Endothelial cell of umbilical vein (primary cell): ENCODE measurements around the gene RBMS1. TPM values are rescaled to one million over a fixed set of nuclear protein-coding genes. Genes with fewer than 3 reads are reported as not detected.

Experiments
- BruUV-seq: library from RNA; stranded (reverse); fragments of 400-500 nt; replicated peaks from 2 replicates; lab custom pipeline; 2021; lab: Mats Ljungman, UMichigan
- CTCF ChIA-PET: fragments of 300-600, 350-600 bp; sonication (Branson Sonifier 250); formaldehyde crosslinking; loops from one replicate; lab custom pipeline; 2021; ENCODE audit warnings: antibody characterized with exemption, inconsistent platforms; lab: Charles Lee
- POLR2A ChIA-PET: fragments of 300-600, 350-600 bp; sonication (Branson Sonifier 250); formaldehyde crosslinking; loops from one replicate; lab custom pipeline; 2021; ENCODE audit warnings: antibody characterized with exemption, inconsistent platforms; lab: Charles Lee
- DNase-seq: peaks from one replicate; pipeline ENCODE4 v3.0.0-alpha.2; 2011; ENCODE audit warnings: low read depth, low spot score
- FAIRE-seq: peaks from 2 replicates; lab custom pipeline; 2011; peaks lifted over from hg19 to GRCh38; lab: Jason Lieb, UNC
- H2AFZ ChIP-seq: 2 replicates; pipeline ENCODE4 v1.6.0; 2012; ENCODE audit warnings: low read depth, low read length, control low read depth, inconsistent platforms
- H3K27ac ChIP-seq: 2 replicates; pipeline ENCODE4 v1.5.1; 2011; ENCODE audit warnings: low read depth, mild to moderate bottlenecking, control low read depth, low read length, moderate library complexity; ENCODE audit not compliant: insufficient read depth
- H3K27me3 ChIP-seq, 2 experiments: 2 replicates each; pipeline versions ENCODE4 v1.6.0 to v1.6.1; 2011; ENCODE audit warnings: low read length in 2 of 2, mixed read lengths in 1 of 2; ENCODE audit not compliant: control insufficient read depth in 2 of 2, insufficient read depth in 2 of 2
- H3K36me3 ChIP-seq, 2 experiments: 2 replicates in 1 of 2; 3 replicates in 1 of 2; pipeline ENCODE4 v1.5.1; 2011; ENCODE audit warnings: low read length in 2 of 2, mild to moderate bottlenecking in 1 of 2, moderate library complexity in 1 of 2; ENCODE audit not compliant: control insufficient read depth in 2 of 2, insufficient read depth in 2 of 2; ENCODE audit errors: extremely low read depth in 1 of 2
- H3K4me1 ChIP-seq: 3 replicates; pipeline ENCODE4 v1.5.1; 2011; ENCODE audit warnings: mild to moderate bottlenecking, low read length; ENCODE audit not compliant: control insufficient read depth, insufficient read depth; ENCODE audit errors: extremely low read depth
- H3K4me2 ChIP-seq: 2 replicates; pipeline ENCODE4 v1.6.1; 2011; ENCODE audit warnings: low read length, control low read depth, mixed read lengths; ENCODE audit not compliant: insufficient read depth
- H3K4me3 ChIP-seq, 3 experiments: fragments of 200-600 bp in 1 of 3; sonication (generic), shearing (Covaris generic) in 1 of 3; replicated peaks in 1 of 3; 2 replicates each; pipeline ENCODE4 v1.5.1; 2011 to 2016; ENCODE audit warnings: control low read depth in 3 of 3, low read length in 3 of 3, mild to moderate bottlenecking in 2 of 3, inconsistent platforms in 1 of 3, low read depth in 1 of 3, moderate library complexity in 1 of 3; ENCODE audit not compliant: insufficient read depth in 1 of 3
- H3K79me2 ChIP-seq: 2 replicates; pipeline ENCODE4 v1.6.0; 2012; ENCODE audit warnings: low read length, inconsistent platforms; ENCODE audit not compliant: control insufficient read depth, insufficient read depth
- H3K9ac ChIP-seq: replicated peaks from 2 replicates; pipeline ENCODE3; 2011; ENCODE audit warnings: low read length, control low read depth; ENCODE audit not compliant: insufficient read depth; ENCODE audit errors: extremely low read depth
- H3K9me1 ChIP-seq: replicated peaks from 3 replicates; pipeline ENCODE4 v1.6.0; 2011; ENCODE audit warnings: mild to moderate bottlenecking, low read length; ENCODE audit not compliant: control insufficient read depth, insufficient read depth; ENCODE audit errors: extremely low read depth
- H3K9me3 ChIP-seq: replicated peaks from 2 replicates; pipeline ENCODE4 v1.5.1; 2012; ENCODE audit warnings: low read length, inconsistent platforms; ENCODE audit not compliant: control insufficient read depth, insufficient read depth
- H4K20me1 ChIP-seq: replicated peaks from 2 replicates; pipeline ENCODE3; 2011; ENCODE audit warnings: mild to moderate bottlenecking, low read length; ENCODE audit not compliant: control insufficient read depth, insufficient read depth; ENCODE audit errors: extremely low read depth
- CTCF ChIP-seq, 2 donors: IDR thresholded peaks; 1 replicate in 1 of 2; 2 replicates in 1 of 2; pipeline ENCODE4 v1.5.1; 2011; ENCODE audit warnings: low read length in 2 of 2, mild to moderate bottlenecking in 2 of 2, moderate library complexity in 2 of 2, control low read depth in 1 of 2, inconsistent platforms in 1 of 2, low read depth in 1 of 2; ENCODE audit not compliant: insufficient read depth in 1 of 2; ENCODE audit errors: extremely low read depth in 1 of 2
- EZH2 ChIP-seq: IDR thresholded peaks from 2 replicates; pipeline ENCODE4 v1.6.1; 2012; ENCODE audit warnings: borderline replicate concordance, low read depth, mild to moderate bottlenecking, moderate library complexity, low read length, inconsistent platforms; ENCODE audit not compliant: severe bottlenecking
- FOS ChIP-seq: IDR thresholded peaks from 2 replicates; pipeline ENCODE4 v1.6.1; 2011; ENCODE audit warnings: mild to moderate bottlenecking, low read length, moderate library complexity, borderline replicate concordance; ENCODE audit not compliant: insufficient read depth
- GATA2 ChIP-seq: IDR thresholded peaks from 2 replicates; pipeline ENCODE4 v1.7.0; 2011; ENCODE audit warnings: low read depth, mild to moderate bottlenecking, moderate library complexity, mixed read lengths, low read length; ENCODE audit not compliant: insufficient read length, insufficient read depth
- JUN ChIP-seq: IDR thresholded peaks from 2 replicates; pipeline ENCODE4 v1.6.1; 2011; ENCODE audit warnings: borderline replicate concordance, low read depth; ENCODE audit not compliant: insufficient read length, insufficient read depth
- MAX ChIP-seq: IDR thresholded peaks from 2 replicates; pipeline ENCODE4 v1.6.1; 2011; ENCODE audit not compliant: insufficient read depth, insufficient read length
- MYC ChIP-seq: IDR thresholded peaks from one replicate; pipeline ENCODE4 v1.6.1; 2011; ENCODE audit warnings: mild to moderate bottlenecking, low read depth, low read length
- POLR2A ChIP-seq: IDR thresholded peaks from 2 replicates; pipeline ENCODE4 v1.6.1; 2012; ENCODE audit warnings: low read depth, mild to moderate bottlenecking, control low read depth, low read length
- POLR2AphosphoS5 ChIP-seq: IDR thresholded peaks from 2 replicates; pipeline ENCODE4 v1.6.1; 2012; ENCODE audit warnings: low read depth, mild to moderate bottlenecking, control low read depth, low read length, moderate library complexity; ENCODE audit not compliant: insufficient read depth
- dilution Hi-C: fragments of 300-500 bp; cut with MboI; formaldehyde crosslinking; loops from one replicate; pipeline ENCODE4 v1.15.0; 2019; ENCODE audit warnings: low sequenced_read_pairs; ENCODE audit not compliant: extremely low pct_ligation_motif_present
- intact Hi-C: fragments of 100-400 bp; cut with micrococcal nuclease; formaldehyde crosslinking; loops from one replicate; pipeline ENCODE4 v1.10.0; 2022
- polyA plus RNA-seq, 4 experiments: library from polyadenylated mRNA; depleted of rRNA in 3 of 4; stranded (reverse) in 3 of 4; unstranded in 1 of 4; fragments of >200 nt; gene quantifications; 2 replicates each; pipeline versions ENCODE4 v1.2.1 to v1.2.3, GENCODE V29; 2011 to 2012; ENCODE audit warnings: missing spikeins in 1 of 4
- total RNA-seq: library from RNA; stranded (reverse); gene quantifications from 2 replicates; pipeline ENCODE4 v1.2.3, GENCODE V29; 2021

The RBMS1 gene
- total and polyA plus RNA-seq, 2 donors (not counting 3 experiments of a cell fraction or from before 2014, with no cell fraction given) = 60.0 to 93.3 TPM

- intact Hi-C loops (loop anchor here (10.0 kb wide), 1 partner anchor 373 kb away; no protein-coding TSS in a partner anchor), dilution Hi-C loops (no loop called here)
- POLR2A ChIA-PET = no interaction called here
- Histone ChIP-seq H3K4me1 (peaks cover 45% of the 10 kb centered on the region), H3K9ac (no peak overlapping the region), H3K27ac (no peak overlapping the region), H3K9me1 (no peaks in the 10 kb centered on the region), H3K79me2 (peaks cover 15% of the 10 kb centered on the region), H3K27me3 (no peaks in the 10 kb centered on the region), H3K4me3 (no peak overlapping the region), H4K20me1 (no peaks in the 10 kb centered on the region), H2AFZ (no peak overlapping the region), H3K9me3 (no peaks in the 10 kb centered on the region), H3K4me2 (no peak overlapping the region), H3K36me3 (peaks cover 2 to 20% of the 10 kb centered on the region in 2 experiments)
- TF ChIP-seq GATA2 = no peak
- TF ChIP-seq POLR2A = no peak
- no peak for TF ChIP-seq CTCF (IDR thresholded peaks at IDR 0.05; ENCODE audit: extremely low read depth in 1 of 2, insufficient read depth in 1 of 2, low read depth in 1 of 2, low read length in 2 of 2)
- no peak for TF ChIP-seq POLR2AphosphoS5
- no peak for TF ChIP-seq EZH2
- no peak for TF ChIP-seq JUN
- TF ChIP-seq MAX = no peak
- no peak for TF ChIP-seq MYC
- no peak for TF ChIP-seq FOS
- CTCF ChIA-PET = interaction anchor here (0.6 to 7.5 kb wide), 22 partner anchors 8 to 703 kb away, joined by 3 to 40 read pairs (median 4); no protein-coding TSS in a partner anchor
- FAIRE-seq (no peak), DNase-seq (no peak)
- no TSS peak for BruUV-seq
Measured at GRCh38 chr2:160292225-160292624, 201.4 kb downstream of the RBMS1 start.
